Thyroid gland (tissue), 4 donors: Measurements from ENCODE around the gene ASCC2.

Experiments used
- POLR2A ChIP-seq, 2 donors: fragments of 450-650 bp; IDR thresholded peaks; one replicate each; pipeline ENCODE4 v1.6.1; 2017; ENCODE audit warnings: antibody characterized with exemption in 2 of 2, mild to moderate bottlenecking in 2 of 2, moderate library complexity in 1 of 2
- TF ChIP-seq, protein P1 (sequence below), 6 experiments: fragments of 200-600 bp in 3 of 6; fragments of 450-650 bp in 3 of 6; sonication (generic) in 3 of 6; IDR thresholded peaks; one replicate each; pipeline ENCODE4 v1.5.1; 2016 to 2019; ENCODE audit warnings: antibody characterized with exemption in 6 of 6, mild to moderate bottlenecking in 2 of 6, inconsistent platforms in 1 of 6, moderate library complexity in 1 of 6

DNA sequence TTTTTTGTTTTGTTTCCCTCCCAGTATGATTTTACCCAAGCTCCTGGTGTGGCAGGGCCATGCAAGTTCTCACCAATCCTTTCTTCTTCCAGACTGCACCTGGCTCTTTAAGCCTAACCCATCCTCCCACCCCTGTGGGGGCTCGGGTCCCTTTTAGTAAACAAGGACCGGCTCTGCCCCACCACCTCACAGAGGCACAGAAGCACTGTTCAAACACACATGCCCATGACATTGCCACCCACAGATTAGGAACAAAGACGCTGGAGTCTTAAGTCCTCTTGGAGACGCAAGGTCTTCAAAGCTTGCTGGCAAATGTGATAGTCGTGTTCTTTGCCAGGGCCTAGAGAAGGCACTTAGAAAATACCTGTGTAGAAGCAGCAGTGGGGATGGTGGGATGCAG lies 52.0 kb downstream of the ASCC2 start:
- TF ChIP-seq, protein P1, sequence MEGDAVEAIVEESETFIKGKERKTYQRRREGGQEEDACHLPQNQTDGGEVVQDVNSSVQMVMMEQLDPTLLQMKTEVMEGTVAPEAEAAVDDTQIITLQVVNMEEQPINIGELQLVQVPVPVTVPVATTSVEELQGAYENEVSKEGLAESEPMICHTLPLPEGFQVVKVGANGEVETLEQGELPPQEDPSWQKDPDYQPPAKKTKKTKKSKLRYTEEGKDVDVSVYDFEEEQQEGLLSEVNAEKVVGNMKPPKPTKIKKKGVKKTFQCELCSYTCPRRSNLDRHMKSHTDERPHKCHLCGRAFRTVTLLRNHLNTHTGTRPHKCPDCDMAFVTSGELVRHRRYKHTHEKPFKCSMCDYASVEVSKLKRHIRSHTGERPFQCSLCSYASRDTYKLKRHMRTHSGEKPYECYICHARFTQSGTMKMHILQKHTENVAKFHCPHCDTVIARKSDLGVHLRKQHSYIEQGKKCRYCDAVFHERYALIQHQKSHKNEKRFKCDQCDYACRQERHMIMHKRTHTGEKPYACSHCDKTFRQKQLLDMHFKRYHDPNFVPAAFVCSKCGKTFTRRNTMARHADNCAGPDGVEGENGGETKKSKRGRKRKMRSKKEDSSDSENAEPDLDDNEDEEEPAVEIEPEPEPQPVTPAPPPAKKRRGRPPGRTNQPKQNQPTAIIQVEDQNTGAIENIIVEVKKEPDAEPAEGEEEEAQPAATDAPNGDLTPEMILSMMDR (IDR thresholded peaks at IDR 0.05), result no peak
- TF ChIP-seq POLR2A (IDR thresholded peaks at IDR 0.05), result no peak
